Measurements from ENCODE around the gene PACSIN1. TPM values are rescaled to one million over a fixed set of nuclear protein-coding genes. Genes with fewer than 3 reads are reported as not detected.

Gene PACSIN1
- total RNA-seq: under 1 TPM in 3 of 4 donors, not detected in 1; 0.08 to 0.42 (median 0.10) TPM

DNA sequence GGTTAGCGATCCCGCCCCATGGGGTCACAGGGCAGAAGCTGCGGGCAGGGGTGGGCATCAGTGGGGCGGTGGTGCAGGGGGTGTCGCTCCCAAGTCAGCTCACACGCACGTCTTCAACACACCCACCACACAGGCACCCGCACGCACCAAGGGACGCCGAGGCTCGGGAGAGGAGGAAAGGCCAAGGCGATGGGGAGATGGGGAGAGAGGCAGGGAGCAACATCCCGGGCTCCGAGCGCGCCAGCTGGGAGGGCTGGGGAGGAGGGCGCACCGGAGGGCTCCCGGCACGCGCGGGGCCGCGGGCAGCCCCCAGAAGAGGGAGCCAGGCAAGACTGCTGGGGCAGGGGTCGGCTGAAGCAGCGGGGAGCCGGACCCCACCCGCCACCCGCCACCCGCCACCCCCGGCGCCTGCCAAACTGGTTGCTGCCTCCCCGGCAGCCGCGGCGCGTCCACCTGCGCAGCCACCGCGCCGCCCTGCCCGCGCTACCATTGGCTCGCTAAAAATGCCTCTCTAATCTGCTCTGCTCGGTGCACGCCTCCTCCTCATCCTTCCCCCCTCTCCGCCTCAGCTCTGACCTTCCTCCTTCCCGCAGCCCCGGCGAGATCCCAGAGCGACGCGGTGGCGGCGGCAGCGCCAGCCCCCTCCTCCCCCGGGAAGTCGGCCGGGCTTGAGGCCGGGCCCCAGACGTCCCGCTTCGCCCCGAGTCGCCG, at the start of gene PACSIN1:
Gene PACSIN1 (plus strand): TSS at position 546 of the 711 bp plus-strand sequence. CDS start 60,230 bp downstream, outside the sequence.
- TF ChIP-seq POLR2A (IDR thresholded peaks at IDR 0.05) (no peak), CTCF (IDR thresholded peaks at IDR 0.05) (no peak)
- no peak for DNase-seq (ENCODE audit: low spot score in 2 of 2)

GRCh38 chr6:34416877-34417371, 49.0 kb upstream of the PACSIN1 start:
- WGBS, 2 donors: 55 to 64% methylated on average over 7 of the region's 7 CpGs
- intact Hi-C loops (cut with DNase I; ENCODE audit: low total_unique reads): loop anchor here (10.0 kb wide), 1 partner anchor 172 kb away; the partner anchor contains the start of gene SMIM29
- no peak overlapping the region for H3K4me3 ChIP-seq (ENCODE audit: low read depth, poor library complexity, severe bottlenecking)
- TF ChIP-seq CTCF (IDR thresholded peaks at IDR 0.05) (no peak), POLR2A (IDR thresholded peaks at IDR 0.05) (no peak)
- DNase-seq (ENCODE audit: low spot score in 2 of 2): no peak

More for the DNA sequence above, at the start of gene PACSIN1:
- WGBS, 2 donors: 4% methylated on average over 35 to 49 of the region's 67 CpGs
- H3K4me3 ChIP-seq (ENCODE audit: low read depth, poor library complexity, severe bottlenecking): no peak within 1 kb of the TSS
- intact Hi-C loops (cut with DNase I; ENCODE audit: low total_unique reads): no loop called here

- intact Hi-C loops (cut with DNase I; ENCODE audit: low total_unique reads): loop anchor here (10.0 kb wide), 1 partner anchor 174 kb away; the partner anchor contains the start of gene SMIM29
- no peak for DNase-seq (ENCODE audit: low spot score in 2 of 2)
- 84 to 86% methylated on average over 5 of the region's 5 CpGs for WGBS, 2 donors
- TF ChIP-seq CTCF (IDR thresholded peaks at IDR 0.05) (no peak), POLR2A (IDR thresholded peaks at IDR 0.05) (no peak)
- no peak overlapping the region for H3K4me3 ChIP-seq (ENCODE audit: low read depth, poor library complexity, severe bottlenecking)
These were observed 47.5 kb upstream of the PACSIN1 start for GRCh38 chr6:34418367-34418766.

GRCh38 chr6:34423254-34423653, 42.6 kb upstream of the PACSIN1 start:
- TF ChIP-seq CTCF (IDR thresholded peaks at IDR 0.05) (no peak), POLR2A (IDR thresholded peaks at IDR 0.05) (no peak)
- H3K4me3 ChIP-seq (ENCODE audit: low read depth, poor library complexity, severe bottlenecking): no peak overlapping the region
- DNase-seq (ENCODE audit: low spot score in 2 of 2): no peak
- intact Hi-C loops (cut with DNase I; ENCODE audit: low total_unique reads): loop anchor here (5.0 kb wide), 1 partner anchor 226 kb away; no protein-coding TSS in a partner anchor
- 93 to 94% methylated on average over 5 of the region's 5 CpGs for WGBS, 2 donors

DNA sequence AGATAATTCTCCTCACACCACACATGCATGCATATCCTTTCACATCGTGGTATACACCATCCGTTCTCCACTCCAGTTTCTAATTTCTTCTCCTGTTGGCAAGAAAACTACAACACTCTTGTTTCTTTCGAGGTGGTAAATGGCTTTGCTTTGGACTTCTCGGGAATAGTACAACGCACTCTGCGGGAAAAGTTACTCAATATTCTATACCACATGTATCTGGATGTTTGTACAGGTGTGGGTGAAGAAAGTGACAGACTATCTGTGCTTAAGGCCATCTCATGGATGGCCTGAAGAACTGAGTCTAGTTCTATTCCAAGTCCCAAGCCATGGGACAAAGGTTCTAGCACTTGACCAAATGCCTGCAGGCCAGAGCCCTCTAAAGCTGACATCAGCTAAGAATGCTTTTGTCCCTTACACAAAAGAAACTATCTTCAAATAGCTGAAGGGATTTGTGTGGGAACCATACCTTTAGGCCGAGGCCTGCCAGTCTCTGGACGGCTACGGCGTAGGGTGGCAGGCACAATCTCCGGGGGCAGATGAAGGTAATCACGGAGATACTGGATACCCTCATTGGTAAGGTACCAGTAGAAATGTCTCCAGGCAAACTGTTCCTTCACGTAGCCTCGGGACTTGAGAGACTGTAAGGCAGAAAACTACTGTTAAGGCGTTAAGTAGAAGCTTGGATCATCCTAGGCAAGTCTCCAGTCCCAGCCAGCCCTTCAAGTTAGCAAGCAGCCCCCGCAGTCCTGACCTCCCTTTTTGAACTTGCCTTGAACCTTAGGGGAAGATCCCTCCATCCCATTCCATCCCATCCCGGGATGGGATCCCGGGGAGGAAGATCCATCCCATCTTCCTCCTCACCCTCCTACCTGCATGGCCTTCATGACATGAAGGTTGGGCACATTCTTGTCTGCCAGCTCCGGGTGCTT, 41.4 kb upstream of the PACSIN1 start:
- no peak for TF ChIP-seq POLR2A (IDR thresholded peaks at IDR 0.05)
- TF ChIP-seq CTCF (IDR thresholded peaks at IDR 0.05): no peak
- H3K4me3 ChIP-seq (ENCODE audit: low read depth, poor library complexity, severe bottlenecking): peak overlapping the region; percentile 81
- no peak for DNase-seq (ENCODE audit: low spot score in 2 of 2)
- WGBS, 2 donors: 70 to 79% methylated on average over 19 of the region's 19 CpGs
- intact Hi-C loops (cut with DNase I; ENCODE audit: low total_unique reads): loop anchor here (5.0 kb wide), 1 partner anchor 227 kb away; no protein-coding TSS in a partner anchor
